Measurements from ENCODE around the gene ACTL8. TPM values are rescaled to one million over a fixed set of nuclear protein-coding genes. Genes with fewer than 3 reads are reported as not detected.

The ACTL8 gene
- total RNA-seq, 1 experiment from 2014 or later: 0.69 TPM

- no peak overlapping the region for H3K4me3 ChIP-seq (replicated peaks in 1 of 2; ENCODE audit: low read depth in 1 of 2, low read length in 2 of 2)
- ChIA-PET CTCF (no interaction called here), RAD21 (ENCODE audit: low non-redundant PET in 1 of 2, low total read pairs in 2 of 2, uncharacterized antibody in 2 of 2, unreplicated experiment in 2 of 2) (no interaction called here), POLR2A (no interaction called here)
- no peak for DNase-seq (ENCODE audit: low read depth, low spot score)
- no peaks in the 10 kb centered on the region for H3K27me3 ChIP-seq (ENCODE audit: insufficient read depth, low read length)
- H3K36me3 ChIP-seq (ENCODE audit: control insufficient read depth in 1 of 2, insufficient read depth in 2 of 2, low read length in 2 of 2): no peaks in the 10 kb centered on the region
- H3K9me2 ChIP-seq (ENCODE audit: insufficient read depth): no peaks in the 10 kb centered on the region
- no peaks in the 10 kb centered on the region for H4K20me1 ChIP-seq (ENCODE audit: insufficient read depth)
- intact Hi-C loops (cut with micrococcal nuclease): no loop called here
- no peak for ATAC-seq
- no peaks in the 10 kb centered on the region for H3K9me3 ChIP-seq (ENCODE audit: control insufficient read depth in 1 of 2, insufficient read depth in 1 of 2, low read depth in 1 of 2, low read length in 2 of 2)
- no peak overlapping the region for H3K27ac ChIP-seq (ENCODE audit: low read depth, low read length)
- H3K4me1 ChIP-seq (ENCODE audit: control insufficient read depth in 1 of 2, insufficient read depth in 2 of 2, low read length in 2 of 2): no peaks in the 10 kb centered on the region
- no TSS peak for BruUV-seq (replicated peaks)
- H2AFZ ChIP-seq (ENCODE audit: low read depth, low read length, poor library complexity, severe bottlenecking): no peak overlapping the region
- H3K9ac ChIP-seq (ENCODE audit: low read length): no peak overlapping the region
- no peaks in the 10 kb centered on the region for H3K79me2 ChIP-seq (ENCODE audit: insufficient read depth, low read length)
- no peak overlapping the region for H3K4me2 ChIP-seq (ENCODE audit: low read length)
- TF ChIP-seq EGR1 (IDR thresholded peaks at IDR 0.05; ENCODE audit: low read depth) (no peak), TCF7L2 (IDR thresholded peaks at IDR 0.05; ENCODE audit: borderline replicate concordance, extremely low read depth, insufficient read depth, insufficient read length) (no peak), SP1 (IDR thresholded peaks at IDR 0.05; ENCODE audit: low read depth) (no peak), EZH2 (IDR thresholded peaks at IDR 0.05) (no peak), SIN3A (IDR thresholded peaks at IDR 0.05; ENCODE audit: low read depth) (no peak), CBX3 (IDR thresholded peaks at IDR 0.05; ENCODE audit: low read depth) (no peak), FOSL1 (IDR thresholded peaks at IDR 0.05; ENCODE audit: low read depth) (no peak), ZFX (IDR thresholded peaks at IDR 0.05) (no peak), ZNF274 (IDR thresholded peaks at IDR 0.05; ENCODE audit: low read depth, low read length) (no peak), JUND (IDR thresholded peaks at IDR 0.05) (no peak), SRF (IDR thresholded peaks at IDR 0.05; ENCODE audit: low read depth) (no peak), POLR2A (IDR thresholded peaks at IDR 0.05; ENCODE audit: borderline replicate concordance, extremely low read depth, insufficient read depth, insufficient read length) (no peak), REST (IDR thresholded peaks at IDR 0.05; ENCODE audit: low read depth) (no peak), CEBPB (IDR thresholded peaks at IDR 0.05; ENCODE audit: low read depth) (no peak), EZH2phosphoT487 (IDR thresholded peaks at IDR 0.05; ENCODE audit: borderline replicate concordance) (no peak)
These were observed 43.2 kb upstream of the ACTL8 start for GRCh38 chr1:17711941-17712340.
